Kidney (tissue), 14 donors: ENCODE measurements around the gene STPG3. TPM values are rescaled to one million over a fixed set of nuclear protein-coding genes. Genes with fewer than 3 reads are reported as not detected.

Experiments
- DNase-seq, 5 donors: peaks; one replicate each; pipeline ENCODE4 v3.0.0-alpha.2; 2013 to 2020
- FAIRE-seq: peaks from 2 replicates; lab custom pipeline; 2012; peaks lifted over from hg19 to GRCh38; lab: Jason Lieb, UNC
- H3K27ac ChIP-seq, 2 donors: one replicate each; pipeline ENCODE4 v1.7.0; 2013; ENCODE audit warnings: low read depth in 2 of 2, low read length in 2 of 2, inconsistent platforms in 1 of 2
- H3K27me3 ChIP-seq: one replicate; pipeline ENCODE4 v1.7.1; 2013; ENCODE audit warnings: low read length, inconsistent platforms; ENCODE audit not compliant: control insufficient read depth, insufficient read depth
- H3K36me3 ChIP-seq, 3 donors: one replicate each; pipeline versions ENCODE4 v1.7.0 to v1.7.1; 2013; ENCODE audit warnings: low read length in 3 of 3, control low read depth in 1 of 3, inconsistent platforms in 1 of 3; ENCODE audit not compliant: insufficient read depth in 3 of 3, control insufficient read depth in 2 of 3
- H3K4me1 ChIP-seq, 3 donors: one replicate each; pipeline versions ENCODE4 v1.7.0 to v1.7.1; 2013; ENCODE audit warnings: low read length in 3 of 3, inconsistent platforms in 1 of 3, low read depth in 1 of 3; ENCODE audit not compliant: control insufficient read depth in 2 of 3, insufficient read depth in 2 of 3
- H3K4me3 ChIP-seq, 3 donors: one replicate each; pipeline versions ENCODE4 v1.7.0 to v1.8.1; 2013; ENCODE audit warnings: low read length in 3 of 3, control low read depth in 1 of 3, inconsistent platforms in 1 of 3
- H3K9ac ChIP-seq, 3 donors: one replicate each; pipeline versions ENCODE4 v1.7.0 to v1.7.1; 2013; ENCODE audit warnings: low read length in 3 of 3, control low read depth in 1 of 3, inconsistent platforms in 1 of 3
- H3K9me3 ChIP-seq, 3 donors: one replicate each; pipeline versions ENCODE4 v1.7.0 to v1.7.1; 2013; ENCODE audit warnings: low read length in 3 of 3, control low read depth in 1 of 3, inconsistent platforms in 1 of 3; ENCODE audit not compliant: control insufficient read depth in 2 of 3, insufficient read depth in 1 of 3
- CTCF ChIP-seq: IDR thresholded peaks from 3 replicates; pipeline ENCODE4 v1.5.1; 2012; ENCODE audit warnings: mild to moderate bottlenecking, moderate library complexity, borderline replicate concordance; ENCODE audit not compliant: insufficient read depth; ENCODE audit errors: extremely low read depth
- intact Hi-C: fragments of 100-400 bp; cut with DNase I; formaldehyde crosslinking; loops from one replicate; pipeline ENCODE4 v1.11.1; 2022
- polyA plus RNA-seq: library from polyadenylated mRNA; stranded (reverse); fragments of 350-450 nt; fragmentation: Illumina TruSeq; extraction: RNeasy Lipid Tissue Mini Kit (QIAGEN cat#74804); gene quantifications from one replicate; pipeline ENCODE4 v1.2.3, GENCODE V29; 2014; ENCODE audit warnings: low read depth, low replicate concordance; ENCODE audit not compliant: insufficient read depth
- total RNA-seq: library from RNA; stranded (reverse); fragmentation: NEBNext Ultra II Directional; extraction: Animal tissue kit (Norgen Biotek cat#: 25700); gene quantifications from one replicate; pipeline ENCODE4 v1.2.1, GENCODE V29; 2021
- donor health status: control.
- donor health status: control.
- donor health status: control.
- donor health status: control.
- donor health status: control.
- donor health status: DM: yes; HTN: yes; CAD: no.
- donor health status: Normal renal cell carcinoma (clear cell type).

STPG3 gene
- total and polyA plus RNA-seq, 2 donors from 2014 or later: 0.38 TPM; not detected in 1

- H3K36me3 ChIP-seq: no peaks in the 10 kb centered on the region
- H3K9ac ChIP-seq: peak within 1 kb of the TSS in 2 of 3 donors; percentile 53 to 65
- intact Hi-C loops: no loop called here
- TF ChIP-seq CTCF: no peak
- peaks cover 0 to 26% (median 7%) of the 10 kb centered on the region in 3 donors for H3K4me1 ChIP-seq
- H3K27ac ChIP-seq: peak within 1 kb of the TSS; percentile 90 to 92
- FAIRE-seq: no peak
- DNase-seq: peak; percentile 71 to 96 (median 88)
- no peaks in the 10 kb centered on the region for H3K9me3 ChIP-seq
- H3K27me3 ChIP-seq: no peaks in the 10 kb centered on the region
- H3K4me3 ChIP-seq: peak within 1 kb of the TSS in 2 of 3 donors; percentile 42 to 48
Observed at GRCh38 chr9:137277329-137278041, 26.4 kb downstream of the STPG3 start, which contains the start of gene TOR4A. TSS of gene TOR4A (plus strand) at chr9:137277726. CDS start at chr9:137278690, 964 bp downstream.

- Histone ChIP-seq H3K4me1 (peaks cover 0 to 26% (median 7%) of the 10 kb centered on the region in 3 donors), H3K4me3 (peak overlapping the region in 2 of 3 donors; percentile 42 to 48), H3K9ac (peak overlapping the region in 2 of 3 donors; percentile 53 to 65), H3K9me3 (no peaks in the 10 kb centered on the region), H3K27ac (peak overlapping the region; percentile 88 to 90), H3K27me3 (no peaks in the 10 kb centered on the region), H3K36me3 (no peaks in the 10 kb centered on the region)
- TF ChIP-seq CTCF: no peak
- DNase-seq (peak in 2 of 5 donors; percentile 63 to 88), FAIRE-seq (no peak)
- intact Hi-C loops: no loop called here
Observed at GRCh38 chr9:137278061-137278701, 27.1 kb downstream of the STPG3 start.

- Histone ChIP-seq H3K27me3 (no peaks in the 10 kb centered on the region), H3K27ac (no peak overlapping the region), H3K36me3 (no peaks in the 10 kb centered on the region), H3K9ac (no peak overlapping the region), H3K4me3 (no peak overlapping the region), H3K9me3 (no peaks in the 10 kb centered on the region), H3K4me1 (peaks cover 0 to 24% (median 7%) of the 10 kb centered on the region in 3 donors)
- TF ChIP-seq CTCF: no peak
- DNase-seq: peak in 2 of 5 donors; percentile 54 to 80
- intact Hi-C loops: no loop called here
- no peak for FAIRE-seq
Observed at GRCh38 chr9:137278721-137279711, 27.9 kb downstream of the STPG3 start.
